Fibroblast of gingiva (primary cell): ENCODE data around the gene SCRN1.

Experiments
- DNase-seq: peaks from one replicate; pipeline ENCODE4 v3.0.0-alpha.2; 2011; ENCODE audit warnings: low read depth

Gene SCRN1

GRCh38 chr7:30005464-30005863, 15.9 kb upstream of the SCRN1 start:
- no peak for DNase-seq

- DNase-seq, result no peak
Observed at GRCh38 chr7:30003098-30003497, 13.5 kb upstream of the SCRN1 start.

GRCh38 chr7:30001998-30002397, 12.4 kb upstream of the SCRN1 start:
- DNase-seq, result no peak

GRCh38 chr7:29998489-29998888, 8.9 kb upstream of the SCRN1 start:
- no peak for DNase-seq

GRCh38 chr7:29996321-29996720, 6.7 kb upstream of the SCRN1 start:
- DNase-seq, result peak; percentile 3

- DNase-seq, result no peak
Observed at GRCh38 chr7:29995652-29996051, 6.1 kb upstream of the SCRN1 start.

GRCh38 chr7:29993140-29993539, 3.5 kb upstream of the SCRN1 start:
- no peak for DNase-seq

- no peak for DNase-seq
Observed at GRCh38 chr7:29991937-29992336, 2.3 kb upstream of the SCRN1 start.

- no peak for DNase-seq
Observed at GRCh38 chr7:29990931-29991330, 1.3 kb upstream of the SCRN1 start.

GRCh38 chr7:29988424-29989256, 961 bp downstream of the SCRN1 start:
- peak; percentile 69 for DNase-seq

- peak; percentile 83 for DNase-seq
Observed at GRCh38 chr7:29987811-29988317, 1.7 kb downstream of the SCRN1 start.

- peak; percentile 49 for DNase-seq
Observed at GRCh38 chr7:29987083-29987482, 2.5 kb downstream of the SCRN1 start.

GRCh38 chr7:29980151-29980550, 9.4 kb downstream of the SCRN1 start:
- no peak for DNase-seq

GRCh38 chr7:29977886-29978651, 11.5 kb downstream of the SCRN1 start:
- DNase-seq, result no peak

GRCh38 chr7:29976673-29977415, 12.8 kb downstream of the SCRN1 start:
- no peak for DNase-seq

- DNase-seq, result peak; percentile 78
Observed at GRCh38 chr7:29976266-29976665, 13.3 kb downstream of the SCRN1 start.

- DNase-seq, result no peak
Observed at GRCh38 chr7:29975561-29975960, 14.0 kb downstream of the SCRN1 start.

- DNase-seq, result no peak
Observed at GRCh38 chr7:29974286-29974685, 15.3 kb downstream of the SCRN1 start.

GRCh38 chr7:29972315-29972669, 17.3 kb downstream of the SCRN1 start:
- DNase-seq, result no peak

GRCh38 chr7:29971566-29972314, 17.9 kb downstream of the SCRN1 start:
- no peak for DNase-seq

GRCh38 chr7:29970158-29970557, 19.4 kb downstream of the SCRN1 start:
- no peak for DNase-seq

GRCh38 chr7:29969738-29970137, 19.9 kb downstream of the SCRN1 start:
- DNase-seq, result no peak
